Heart left ventricle (tissue), 16 donors: ENCODE measurements around the gene CFAP141. TPM values are rescaled to one million over a fixed set of nuclear protein-coding genes. Genes with fewer than 3 reads are reported as not detected.

ENCODE experiments used
- ATAC-seq, 4 donors: fragments of 200-7000 bp; cut with Tn5 transposase; one replicate each; pipeline ENCODE4 v1.9.1; 2020 to 2022; ENCODE audit warnings: moderate library complexity in 4 of 4, mild to moderate bottlenecking in 3 of 4, moderate number of reproducible peaks in 1 of 4
- DNase-seq, 5 donors: peaks; one replicate each; pipeline ENCODE4 v3.0.0-alpha.2; 2020
- H3K27ac ChIP-seq, 12 donors: fragments of 200-600 bp; sonication (generic) in 4 of 12; one replicate each; pipeline versions ENCODE4 v1.5.0 to v1.8.0; 2016 to 2022; ENCODE audit warnings: mild to moderate bottlenecking in 2 of 12
- H3K27me3 ChIP-seq, 9 donors: fragments of 200-600 bp; sonication (generic) in 2 of 9; one replicate each; pipeline versions ENCODE4 v1.5.1 to v1.8.0; 2016 to 2022; ENCODE audit warnings: mild to moderate bottlenecking in 3 of 9
- H3K36me3 ChIP-seq, 9 donors: fragments of 200-600 bp; sonication (generic) in 2 of 9; one replicate each; pipeline versions ENCODE4 v1.5.0 to v1.8.0; 2018 to 2022; ENCODE audit warnings: mild to moderate bottlenecking in 2 of 9
- H3K4me1 ChIP-seq, 12 donors: fragments of 200-600 bp; sonication (generic) in 4 of 12; one replicate each; pipeline versions ENCODE4 v1.5.0 to v1.8.0; 2016 to 2022; ENCODE audit warnings: mild to moderate bottlenecking in 3 of 12
- H3K4me3 ChIP-seq, 12 donors: fragments of 200-600 bp; sonication (generic) in 4 of 12; one replicate each; pipeline versions ENCODE4 v1.5.0 to v1.8.0; 2017 to 2022; ENCODE audit warnings: mild to moderate bottlenecking in 9 of 12, moderate library complexity in 4 of 12
- H3K9me3 ChIP-seq, 12 donors: fragments of 200-600 bp; sonication (generic) in 4 of 12; one replicate each; pipeline versions ENCODE4 v1.5.0 to v1.8.0; 2016 to 2022; ENCODE audit warnings: mild to moderate bottlenecking in 1 of 12
- POLR2A ChIP-seq, 2 donors: fragments of 450-650 bp; IDR thresholded peaks; one replicate each; pipeline ENCODE4 v1.6.1; 2017; ENCODE audit warnings: antibody characterized with exemption in 2 of 2, mild to moderate bottlenecking in 2 of 2, moderate library complexity in 2 of 2
- WGBS, 4 donors: extraction: QIAGEN DNeasy Blood & Tissue Kit in 2 of 4; methylation state at CpG; one replicate each; pipeline versions ENCODE4 v1.1.5 to v1.1.7; 2013 to 2018; 5-methylcytosine and 5-hydroxymethylcytosine counted together
- intact Hi-C, 10 donors: fragments of 100-400 bp; cut with DNase I; formaldehyde crosslinking; loops; one replicate each; pipeline versions ENCODE4 v1.11.1 to v1.14.2; 2022
- polyA plus RNA-seq, 2 donors: library from polyadenylated mRNA; stranded (reverse); fragments of 200-250 nt; gene quantifications; one replicate each; pipeline ENCODE4 v1.2.3, GENCODE V29; 2013
- total RNA-seq, 9 donors: library from RNA; depleted of rRNA in 2 of 9; stranded (reverse); fragments of >200 nt in 2 of 9; fragmentation: NEBNext Ultra II Directional in 3 of 9; extraction: Animal tissue kit (Norgen Biotek cat#: 25700) in 3 of 9; gene quantifications; one replicate each; pipeline versions ENCODE4 v1.1.0 to v1.2.4, GENCODE V29; 2016 to 2023
- TF ChIP-seq, protein P1 (sequence below), 12 donors: fragments of 200-600 bp; sonication (generic) in 4 of 12; IDR thresholded peaks; one replicate each; pipeline versions ENCODE4 v1.5.0 to v1.8.0; 2018 to 2022; ENCODE audit warnings: antibody characterized with exemption in 12 of 12, mild to moderate bottlenecking in 5 of 12
- donor health status: ischemic (EF 13 %, LVEDD 7.1; RV severe dilation, severe dysfunction).
- donor health status: healthy with polysubstance abuse.
- donor health status: DM: no; HTN: yes; CAD: no.
- donor health status: DM: no; HTN: no; CAD: no.
- donor health status: ischemic (EF 25% LVEDD 6.9; RV normal size, moderate dysfunction).
- donor health status: ischemic (EF 25% LVEDD 5.7; RV mildly dilated, moderate dysfunction).
- donor health status: healthy.
- donor health status: DM: yes; HTN: yes; CAD: no.
- donor health status: ischemic (EF 35%, LVEDD 5.7; RV mildly dilated, moderate dysfunction).
- donor health status: nonischemic (EF 11% LVEDD 7.7; RV severe dilation, severe dysfunction).
- donor health status: DM: yes; HTN: yes; CAD: no.
- donor health status: PGD.
- donor health status: ischemic (EF 29% LVEDD 5.4; RV normal size, mild dysfunction).
- donor health status: nonischemic (EF 23%, LVEDD 6.1; RV moderate dilation, normal function).

CFAP141 gene
- total and polyA plus RNA-seq, 11 donors, result not detected

- intact Hi-C loops, result loop anchor here in 9 of 10 donors (1.0 to 10.0 kb wide), 8 partner anchors 68 to 136 kb away; partner anchors contain the start of genes HAX1 (in 6 of the 9), AQP10 (in 1 of the 9) and ATP8B2 (in 1 of the 9)
- ATAC-seq (peak; percentile 48 to 79 (median 68)), DNase-seq (peak in 1 of 5 donors; percentile 28)
- TF ChIP-seq, protein P1, sequence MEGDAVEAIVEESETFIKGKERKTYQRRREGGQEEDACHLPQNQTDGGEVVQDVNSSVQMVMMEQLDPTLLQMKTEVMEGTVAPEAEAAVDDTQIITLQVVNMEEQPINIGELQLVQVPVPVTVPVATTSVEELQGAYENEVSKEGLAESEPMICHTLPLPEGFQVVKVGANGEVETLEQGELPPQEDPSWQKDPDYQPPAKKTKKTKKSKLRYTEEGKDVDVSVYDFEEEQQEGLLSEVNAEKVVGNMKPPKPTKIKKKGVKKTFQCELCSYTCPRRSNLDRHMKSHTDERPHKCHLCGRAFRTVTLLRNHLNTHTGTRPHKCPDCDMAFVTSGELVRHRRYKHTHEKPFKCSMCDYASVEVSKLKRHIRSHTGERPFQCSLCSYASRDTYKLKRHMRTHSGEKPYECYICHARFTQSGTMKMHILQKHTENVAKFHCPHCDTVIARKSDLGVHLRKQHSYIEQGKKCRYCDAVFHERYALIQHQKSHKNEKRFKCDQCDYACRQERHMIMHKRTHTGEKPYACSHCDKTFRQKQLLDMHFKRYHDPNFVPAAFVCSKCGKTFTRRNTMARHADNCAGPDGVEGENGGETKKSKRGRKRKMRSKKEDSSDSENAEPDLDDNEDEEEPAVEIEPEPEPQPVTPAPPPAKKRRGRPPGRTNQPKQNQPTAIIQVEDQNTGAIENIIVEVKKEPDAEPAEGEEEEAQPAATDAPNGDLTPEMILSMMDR (IDR thresholded peaks at IDR 0.05), result peak; percentile 39 to 64 (median 56)
- no peak for TF ChIP-seq POLR2A (IDR thresholded peaks at IDR 0.05)
- WGBS, 4 donors, result 6 to 8% (median 7%) methylated on average over 5 of the region's 5 CpGs
- no peaks in the 10 kb centered on the region for H3K27me3 ChIP-seq
- H3K4me3 ChIP-seq, result no peak overlapping the region
- no peaks in the 10 kb centered on the region for H3K36me3 ChIP-seq
- H3K4me1 ChIP-seq, result peaks cover 0 to 5% (median 0%) of the 10 kb centered on the region in 12 donors
- peak overlapping the region in 1 of 12 donors; percentile 25 for H3K27ac ChIP-seq
- no peaks in the 10 kb centered on the region for H3K9me3 ChIP-seq
Measured at GRCh38 chr1:154198756-154199562, 7.2 kb downstream of the CFAP141 start.

DNA sequence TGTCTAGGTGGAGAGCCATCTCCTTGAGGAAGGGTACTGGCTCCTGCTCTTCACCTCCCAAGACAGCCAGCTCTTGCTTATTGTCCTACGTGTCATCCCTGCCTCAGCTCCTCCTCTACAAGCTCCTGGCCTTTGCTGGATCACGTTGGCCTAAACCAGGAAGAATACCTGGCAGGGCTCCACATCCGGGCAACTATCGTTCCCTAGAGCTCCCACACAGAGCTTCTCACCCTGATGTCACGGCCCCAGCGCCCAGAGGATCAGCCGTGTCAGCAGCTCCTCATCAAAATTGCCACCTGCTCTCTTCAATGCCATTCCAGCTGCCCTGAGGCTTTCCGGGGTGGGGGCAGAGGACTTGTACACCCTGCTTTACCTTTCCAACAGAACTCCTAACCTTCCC, 12.3 kb downstream of the CFAP141 start:
- intact Hi-C loops, result loop anchor here in 4 of 10 donors (10.0 kb wide), 2 partner anchors 131 to 141 kb away; partner anchors contain the start of genes AQP10 (in 1 of the 4) and ATP8B2 (in 1 of the 4)
- Histone ChIP-seq H3K9me3 (no peaks in the 10 kb centered on the region), H3K4me3 (no peak overlapping the region), H3K27me3 (no peaks in the 10 kb centered on the region), H3K27ac (no peak overlapping the region), H3K36me3 (no peaks in the 10 kb centered on the region), H3K4me1 (peaks cover 0 to 20% (median 0%) of the 10 kb centered on the region in 12 donors)
- TF ChIP-seq POLR2A (IDR thresholded peaks at IDR 0.05), result no peak
- TF ChIP-seq, protein P1 (IDR thresholded peaks at IDR 0.05), result no peak
- DNase-seq, result no peak
- ATAC-seq, result peak in 1 of 4 donors; percentile 29
- 44 to 60% (median 54%) methylated on average over 8 of the region's 8 CpGs for WGBS, 4 donors

DNA sequence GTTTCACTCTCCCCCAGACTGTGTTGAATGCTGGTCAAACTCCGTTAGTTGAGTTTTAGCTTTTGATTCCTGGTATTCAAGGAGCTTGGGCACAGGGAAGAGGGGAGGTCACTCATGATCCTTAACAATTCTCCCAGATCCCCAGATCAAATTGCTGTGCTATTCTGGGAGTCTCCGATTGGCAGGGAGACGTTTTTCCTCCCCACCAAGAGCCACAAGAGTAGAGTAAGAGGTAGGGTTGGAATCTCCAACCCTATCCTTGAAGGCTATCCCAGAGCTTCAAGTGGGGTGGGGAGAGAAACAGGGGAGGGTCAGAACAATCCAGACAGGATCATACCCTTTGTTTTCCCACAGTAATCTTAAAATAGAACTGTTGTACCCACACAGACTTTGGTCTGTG, 13.7 kb downstream of the CFAP141 start:
- TF ChIP-seq, protein P1 (IDR thresholded peaks at IDR 0.05), result no peak
- no peak for TF ChIP-seq POLR2A (IDR thresholded peaks at IDR 0.05)
- DNase-seq (no peak), ATAC-seq (no peak)
- 32 to 41% (median 35%) methylated on average over 3 of the region's 3 CpGs for WGBS, 4 donors
- H3K9me3 ChIP-seq, result no peaks in the 10 kb centered on the region
- peak overlapping the region in 1 of 12 donors; percentile 29 for H3K27ac ChIP-seq
- H3K36me3 ChIP-seq, result no peaks in the 10 kb centered on the region
- no peak overlapping the region for H3K4me3 ChIP-seq
- H3K4me1 ChIP-seq, result peaks cover 0 to 20% (median 0%) of the 10 kb centered on the region in 12 donors
- intact Hi-C loops, result loop anchor here in 4 of 10 donors (10.0 kb wide), 2 partner anchors 132 to 142 kb away; partner anchors contain the start of genes AQP10 (in 1 of the 4) and ATP8B2 (in 1 of the 4)
- no peaks in the 10 kb centered on the region for H3K27me3 ChIP-seq

- ATAC-seq (peak in 3 of 4 donors; percentile 51 to 55 (median 55)), DNase-seq (no peak)
- TF ChIP-seq POLR2A (IDR thresholded peaks at IDR 0.05), result no peak
- TF ChIP-seq, protein P1 (IDR thresholded peaks at IDR 0.05), result no peak
- intact Hi-C loops, result loop anchor here in 4 of 10 donors (10.0 kb wide), 2 partner anchors 133 to 143 kb away; partner anchors contain the start of genes AQP10 (in 1 of the 4) and ATP8B2 (in 1 of the 4)
- peak within 1 kb of the TSS in 5 of 12 donors; percentile 2 to 43 (median 29) for H3K27ac ChIP-seq
- WGBS, 4 donors, result 13 to 31% (median 16%) methylated on average over 1 of the region's 1 CpG
- peak within 1 kb of the TSS in 5 of 12 donors; percentile 4 to 28 (median 21) for H3K4me3 ChIP-seq
- H3K9me3 ChIP-seq, result no peaks in the 10 kb centered on the region
- peaks cover 0 to 20% (median 0%) of the 10 kb centered on the region in 12 donors for H3K4me1 ChIP-seq
- no peaks in the 10 kb centered on the region for H3K27me3 ChIP-seq
- H3K36me3 ChIP-seq, result no peaks in the 10 kb centered on the region
Measured at GRCh38 chr1:154191990-154192461, 14.1 kb downstream of the CFAP141 start, which contains the start of gene TPM3. Gene TPM3, minus strand, starts transcription at chr1:154192100. Its CDS starts 82 bp downstream, at chr1:154192018.
